Muscle of arm (tissue), 12 donors: Measurements from ENCODE around the gene PPP1R11. TPM values are rescaled to one million over a fixed set of nuclear protein-coding genes. Genes with fewer than 3 reads are reported as not detected.

ENCODE experiments used
- DNase-seq: peaks from one replicate; pipeline ENCODE4 v3.0.0-alpha.2; 2013
- polyA plus RNA-seq, 12 donors: library from polyadenylated mRNA; unstranded; fragments of 120-200 nt; gene quantifications; one replicate each; pipeline ENCODE4 v1.2.1, GENCODE V29; 2013; ENCODE audit not compliant: insufficient read length in 12 of 12

The PPP1R11 gene
- polyA plus RNA-seq, 12 donors, result 30.6 to 69.3 (median 37.6) TPM; not detected in 1

GRCh38 chr6:30055513-30055912 lies 11.5 kb upstream of the PPP1R11 start:
- DNase-seq, result no peak

DNA sequence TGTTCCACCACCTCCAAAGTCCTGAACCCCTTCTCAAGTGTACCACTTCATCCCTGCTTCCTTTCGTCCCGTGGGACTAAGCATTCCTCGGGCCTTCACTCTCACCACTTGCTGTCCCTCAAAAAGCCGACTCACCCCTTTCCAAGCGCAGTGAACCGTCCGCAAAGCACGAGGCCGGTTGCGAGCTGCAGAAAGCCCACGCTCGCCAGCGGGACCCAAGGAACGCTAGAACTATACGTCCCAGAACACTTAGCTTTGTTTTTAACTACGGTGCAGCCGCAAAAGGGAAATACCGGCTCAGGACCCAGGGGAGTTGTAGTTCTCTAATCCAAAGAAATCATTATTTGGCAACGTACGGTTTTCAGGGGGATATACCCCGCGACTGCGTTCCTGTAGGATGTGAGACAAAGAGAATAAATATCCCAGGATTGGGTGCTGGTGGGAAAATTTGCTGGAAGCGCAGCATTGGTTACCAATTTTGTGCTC lies 6.3 kb upstream of the PPP1R11 start:
- no peak for DNase-seq

DNA sequence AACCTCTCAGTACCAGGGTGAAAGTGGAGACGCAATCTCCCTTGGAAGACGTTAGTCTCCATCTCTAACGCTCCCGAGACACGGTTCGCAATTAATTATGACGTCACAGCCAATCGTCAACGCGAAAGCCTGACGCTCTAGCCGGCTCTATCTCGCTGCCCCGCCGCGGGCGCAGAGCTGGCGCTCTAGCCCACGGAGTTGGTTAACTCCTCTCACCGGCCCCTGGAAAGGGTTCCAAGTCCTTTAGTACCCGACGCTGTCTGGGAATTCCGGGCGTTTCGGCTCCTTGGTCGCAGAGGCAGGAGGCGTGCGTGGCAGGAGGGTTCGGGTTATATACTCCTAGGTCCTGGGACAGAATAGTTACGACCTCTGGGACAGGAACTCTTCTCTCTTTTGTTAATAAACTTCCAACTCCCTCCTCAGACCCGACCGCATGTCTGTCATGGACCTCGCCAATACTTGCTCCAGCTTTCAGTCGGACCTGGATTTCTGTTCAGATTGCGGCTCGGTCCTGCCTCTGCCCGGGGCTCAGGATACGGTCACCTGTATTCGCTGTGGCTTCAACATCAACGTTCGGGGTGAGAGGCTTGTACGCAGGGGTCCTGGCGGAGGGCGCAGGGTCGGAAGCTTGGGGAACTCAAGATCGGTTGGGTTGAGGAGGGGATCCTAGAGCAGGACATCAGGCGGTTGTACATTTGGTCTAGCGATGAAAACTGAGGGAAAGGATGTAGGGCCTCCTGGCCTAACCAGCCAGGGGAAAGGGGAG lies 5.7 kb upstream of the PPP1R11 start, which contains the start of gene POLR1H:
TSS of gene POLR1H (plus strand) at position 174 of the 766 bp plus-strand sequence. CDS start at position 434, 260 bp downstream.
- peak; percentile 96 for DNase-seq

- no peak for DNase-seq
These were observed 5.0 kb upstream of the PPP1R11 start for GRCh38 chr6:30061858-30062458.

DNA sequence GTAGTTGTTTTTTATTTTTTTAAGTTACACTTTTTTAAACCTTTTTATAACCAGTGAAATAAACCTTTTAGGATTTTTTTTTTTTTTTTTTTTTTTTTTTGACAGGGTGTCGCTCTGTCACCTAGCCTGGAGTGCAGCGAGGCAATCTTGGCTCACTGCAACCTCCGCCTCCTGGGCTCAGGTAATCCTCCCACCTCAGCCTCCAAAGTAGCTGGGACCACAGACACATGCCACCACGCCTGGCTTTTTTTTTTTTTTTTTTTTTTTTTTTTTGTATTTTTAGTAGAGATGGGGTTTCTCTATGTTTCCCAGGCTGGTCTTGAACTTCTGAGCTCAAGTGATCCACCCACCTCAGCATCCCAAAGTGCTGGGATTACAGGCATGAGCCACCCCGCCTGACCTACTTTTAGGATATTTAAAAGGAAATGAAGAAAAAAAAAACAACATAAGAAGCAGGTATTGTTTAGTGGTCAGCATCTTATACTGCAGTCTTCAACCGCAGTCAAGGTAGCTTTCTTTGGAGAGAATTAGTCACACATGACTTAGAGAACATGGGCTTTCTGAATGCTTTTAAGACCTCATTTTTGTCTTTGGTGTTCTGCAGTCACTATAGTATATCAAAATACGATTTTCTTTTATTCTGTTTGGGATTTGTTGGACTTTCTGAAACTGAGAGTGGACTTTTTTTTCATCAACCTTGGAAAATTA lies 4.4 kb upstream of the PPP1R11 start:
- no peak for DNase-seq

DNA sequence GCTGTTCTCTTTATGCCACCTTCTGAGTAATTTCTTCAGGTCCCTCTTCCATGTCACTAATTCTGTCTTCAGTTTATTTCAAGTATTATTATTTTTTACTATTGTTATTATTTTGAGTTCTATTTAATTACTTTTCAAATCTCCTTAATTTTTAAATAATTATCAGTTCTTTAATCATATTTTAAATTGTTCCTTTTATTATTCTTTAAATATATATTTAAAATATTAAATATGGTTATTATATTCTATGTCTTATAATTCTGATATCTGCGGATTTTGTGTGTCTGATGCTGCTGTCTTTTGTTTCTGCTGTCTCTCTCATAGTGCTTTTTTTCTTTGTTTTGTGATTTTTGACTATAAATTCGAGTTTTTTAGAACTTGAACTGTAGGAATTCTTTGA lies 3.7 kb upstream of the PPP1R11 start:
- no peak for DNase-seq

GRCh38 chr6:30066082-30066481 lies 916 bp upstream of the PPP1R11 start:
- DNase-seq, result no peak

DNA sequence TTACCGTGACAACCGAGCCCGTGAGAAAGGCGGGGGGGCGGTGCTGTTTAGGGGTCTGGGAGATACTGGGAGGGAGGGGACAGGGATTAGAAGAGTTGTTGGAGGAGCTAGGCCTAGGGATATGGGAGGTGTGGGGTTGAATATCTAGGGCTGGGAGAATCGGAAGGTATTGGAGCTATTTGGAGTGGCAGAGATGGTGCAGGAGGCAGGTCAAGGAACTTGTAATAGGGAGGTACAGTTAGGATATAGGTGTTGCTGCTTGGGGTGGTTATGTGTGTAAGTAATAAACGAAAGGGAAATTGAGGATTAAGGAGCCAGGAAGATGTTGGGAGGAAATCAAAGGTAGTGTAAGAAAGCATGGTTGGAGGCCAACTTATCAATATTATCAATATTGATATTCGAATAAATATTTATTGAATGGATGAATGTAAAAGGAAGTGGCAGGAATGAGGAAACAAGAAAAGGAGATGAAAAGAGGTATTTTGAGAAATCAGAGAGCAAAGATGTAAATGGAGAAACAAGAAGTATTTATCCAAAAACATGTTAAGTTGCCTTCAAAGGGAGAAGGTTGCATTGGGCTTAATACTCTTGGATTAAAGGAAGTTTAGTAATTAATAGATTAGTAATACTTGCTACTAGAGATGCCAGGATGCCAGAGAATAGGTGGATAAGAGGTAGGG lies 602 bp downstream of the PPP1R11 start:
- no peak for DNase-seq

DNA sequence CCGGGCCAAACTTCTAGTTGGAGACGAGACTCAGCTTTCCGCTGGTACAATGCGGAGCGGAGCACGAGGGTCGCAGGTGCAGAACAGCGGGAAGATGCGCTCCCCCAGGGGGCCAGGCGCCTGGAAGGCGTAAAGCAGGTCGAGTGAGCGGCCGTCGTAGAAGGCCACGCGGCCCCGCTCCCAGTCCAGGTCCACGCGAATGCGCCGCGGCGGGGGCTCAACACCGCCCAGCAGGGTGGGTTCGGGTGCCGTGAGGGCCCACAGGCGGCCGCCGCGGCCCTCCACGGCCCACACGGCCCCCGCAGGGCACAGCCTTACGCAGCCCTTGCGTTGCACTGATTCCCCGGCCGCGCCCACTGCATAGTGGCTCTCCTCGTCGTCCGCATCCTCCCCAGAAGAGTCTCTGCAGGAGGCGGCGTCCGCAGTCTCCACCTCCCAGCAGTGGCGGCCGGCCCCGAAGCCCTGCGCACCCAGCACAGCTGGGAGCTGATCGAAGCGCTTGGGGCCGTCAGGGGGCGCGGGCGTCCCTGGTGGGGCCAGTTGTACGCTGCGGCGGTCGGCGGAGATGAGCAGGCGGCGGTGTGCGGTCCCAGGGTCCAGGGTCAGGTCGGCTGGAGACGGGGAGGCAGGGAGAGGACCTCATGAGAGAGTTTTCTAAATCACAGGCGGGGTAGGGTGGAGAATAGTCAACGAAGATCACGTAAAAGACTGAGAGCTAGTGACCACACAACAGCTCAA lies 4.3 kb downstream of the PPP1R11 start:
- DNase-seq, result no peak

- no peak for DNase-seq
These were observed 4.9 kb downstream of the PPP1R11 start for GRCh38 chr6:30071858-30072257.

GRCh38 chr6:30073489-30074235 lies 6.7 kb downstream of the PPP1R11 start:
- no peak for DNase-seq

GRCh38 chr6:30074331-30075093 lies 7.5 kb downstream of the PPP1R11 start:
- no peak for DNase-seq

GRCh38 chr6:30075094-30075789 lies 8.2 kb downstream of the PPP1R11 start, which contains the start of gene RNF39:
RNF39 (minus strand) TSS chr6:30075769; CDS start chr6:30075585, 184 bp downstream.
- DNase-seq, result no peak

DNA sequence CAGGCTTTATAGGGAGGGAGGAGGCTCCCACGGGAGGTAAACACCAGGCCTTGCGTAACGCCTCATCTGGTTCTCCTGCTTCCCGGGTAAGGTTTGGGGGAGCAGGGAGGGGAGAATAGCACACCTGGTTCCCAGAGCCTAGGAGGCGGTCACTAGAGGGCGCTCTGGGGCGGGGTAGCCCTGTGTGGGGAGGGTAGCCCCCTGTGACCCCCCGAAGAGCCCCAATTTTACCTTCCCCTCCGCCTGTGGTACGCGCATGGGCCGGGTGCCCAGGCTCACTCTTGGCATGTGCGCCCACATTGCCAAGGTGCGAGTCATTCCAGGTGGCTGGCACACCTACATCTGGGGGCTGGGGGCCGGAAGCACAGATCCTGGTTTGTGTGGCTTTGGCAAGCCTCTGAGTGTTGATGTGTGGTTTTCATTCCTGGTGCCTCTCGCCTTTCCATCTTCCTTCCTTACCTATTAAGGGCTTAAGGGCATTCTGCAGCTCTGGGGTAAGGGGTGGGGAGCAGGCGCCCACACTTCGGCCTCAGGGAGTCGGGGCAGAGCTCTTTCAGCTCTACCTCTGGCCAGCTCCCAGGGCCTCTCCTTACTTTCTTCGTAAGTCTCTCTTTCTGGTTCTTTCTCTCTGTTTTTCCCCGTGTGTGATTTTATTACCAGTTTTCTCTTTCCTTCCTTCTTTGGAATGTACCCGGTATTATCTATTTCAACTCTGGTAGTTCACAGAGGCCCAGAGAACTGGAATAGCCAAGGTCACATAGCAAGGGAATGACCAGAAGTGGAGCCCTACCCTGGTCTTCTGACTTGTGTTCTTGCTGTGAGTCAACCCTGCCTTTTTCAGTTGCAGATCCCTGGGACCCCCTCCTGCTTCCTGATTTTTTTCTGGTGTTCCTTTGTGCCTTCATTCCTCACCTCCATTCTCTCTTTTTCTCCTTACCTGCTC lies 9.1 kb downstream of the PPP1R11 start:
- no peak for DNase-seq

- no peak for DNase-seq
These were observed 10.2 kb downstream of the PPP1R11 start for GRCh38 chr6:30077218-30077617.

GRCh38 chr6:30087876-30088275 lies 20.9 kb downstream of the PPP1R11 start:
- DNase-seq, result no peak

- DNase-seq, result no peak
These were observed 24.8 kb downstream of the PPP1R11 start for GRCh38 chr6:30091577-30092381.
